ENCODE results near the gene ST7. TPM values are rescaled to one million over a fixed set of nuclear protein-coding genes. Genes with fewer than 3 reads are reported as not detected.

Gene ST7
- total RNA-seq, 1 donor from 2014 or later = 48.6 TPM

- TF ChIP-seq, protein P1, sequence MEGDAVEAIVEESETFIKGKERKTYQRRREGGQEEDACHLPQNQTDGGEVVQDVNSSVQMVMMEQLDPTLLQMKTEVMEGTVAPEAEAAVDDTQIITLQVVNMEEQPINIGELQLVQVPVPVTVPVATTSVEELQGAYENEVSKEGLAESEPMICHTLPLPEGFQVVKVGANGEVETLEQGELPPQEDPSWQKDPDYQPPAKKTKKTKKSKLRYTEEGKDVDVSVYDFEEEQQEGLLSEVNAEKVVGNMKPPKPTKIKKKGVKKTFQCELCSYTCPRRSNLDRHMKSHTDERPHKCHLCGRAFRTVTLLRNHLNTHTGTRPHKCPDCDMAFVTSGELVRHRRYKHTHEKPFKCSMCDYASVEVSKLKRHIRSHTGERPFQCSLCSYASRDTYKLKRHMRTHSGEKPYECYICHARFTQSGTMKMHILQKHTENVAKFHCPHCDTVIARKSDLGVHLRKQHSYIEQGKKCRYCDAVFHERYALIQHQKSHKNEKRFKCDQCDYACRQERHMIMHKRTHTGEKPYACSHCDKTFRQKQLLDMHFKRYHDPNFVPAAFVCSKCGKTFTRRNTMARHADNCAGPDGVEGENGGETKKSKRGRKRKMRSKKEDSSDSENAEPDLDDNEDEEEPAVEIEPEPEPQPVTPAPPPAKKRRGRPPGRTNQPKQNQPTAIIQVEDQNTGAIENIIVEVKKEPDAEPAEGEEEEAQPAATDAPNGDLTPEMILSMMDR (IDR thresholded peaks at IDR 0.05) = no peak
- H3K27ac ChIP-seq = no peak overlapping the region
- H3K27me3 ChIP-seq = no peaks in the 10 kb centered on the region
- peaks cover 9% of the 10 kb centered on the region for H3K4me1 ChIP-seq
- H3K9me3 ChIP-seq = no peaks in the 10 kb centered on the region
- intact Hi-C loops (cut with DNase I) = no loop called here
- ATAC-seq (no peak), DNase-seq (no peak)
- H3K4me3 ChIP-seq = no peak overlapping the region
- no peaks in the 10 kb centered on the region for H3K36me3 ChIP-seq
Measured at GRCh38 chr7:117096942-117097341, 143.6 kb downstream of the ST7 start.

DNA sequence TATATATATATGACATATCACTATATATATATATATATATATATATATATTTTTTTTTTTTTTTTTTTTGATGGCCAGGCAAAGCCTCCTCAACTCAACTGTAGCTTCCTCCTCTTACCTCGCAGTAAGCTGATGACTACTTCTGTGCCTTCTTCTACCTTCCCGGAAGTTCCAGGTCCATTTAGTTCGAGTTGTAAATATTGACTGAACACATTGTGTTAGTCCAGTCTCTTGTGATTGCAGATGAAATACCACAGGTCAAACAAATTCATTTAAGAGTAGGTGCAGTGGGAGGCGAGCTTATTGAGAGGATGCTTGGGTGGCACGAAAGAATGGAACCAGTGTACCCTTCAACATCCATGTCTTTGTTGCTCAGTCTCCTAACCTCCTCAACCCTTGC lies 144.6 kb downstream of the ST7 start:
- TF ChIP-seq, protein P1 (IDR thresholded peaks at IDR 0.05) = no peak
- H3K4me1 ChIP-seq = peaks cover 5% of the 10 kb centered on the region
- DNase-seq (no peak), ATAC-seq (peak; percentile 71)
- H3K27me3 ChIP-seq = no peaks in the 10 kb centered on the region
- no peaks in the 10 kb centered on the region for H3K36me3 ChIP-seq
- H3K4me3 ChIP-seq = no peak overlapping the region
- H3K27ac ChIP-seq = no peak overlapping the region
- intact Hi-C loops (cut with DNase I) = no loop called here
- H3K9me3 ChIP-seq = no peaks in the 10 kb centered on the region

DNA sequence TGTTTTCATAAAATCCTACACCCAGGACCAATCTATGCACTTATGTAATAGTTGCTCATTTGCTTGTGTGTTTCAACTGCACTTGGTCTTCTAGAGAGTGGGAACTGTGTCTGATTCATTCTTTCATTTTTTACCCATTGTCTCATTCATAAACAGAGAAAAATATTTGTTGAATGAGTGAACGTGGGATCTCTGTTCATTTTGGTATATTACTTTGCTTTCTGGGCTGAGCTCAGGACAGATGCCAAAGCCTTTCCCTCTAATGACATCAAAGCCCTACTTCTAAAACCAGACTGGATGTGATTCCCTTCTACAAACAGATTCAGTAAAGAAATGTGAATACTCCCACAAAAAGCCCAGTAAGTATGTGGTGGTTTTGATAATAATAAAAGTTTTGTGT lies 145.2 kb downstream of the ST7 start:
- H3K27ac ChIP-seq = no peak overlapping the region
- intact Hi-C loops (cut with DNase I) = no loop called here
- no peak for ATAC-seq
- no peaks in the 10 kb centered on the region for H3K36me3 ChIP-seq
- H3K4me1 ChIP-seq = peaks cover 5% of the 10 kb centered on the region
- no peaks in the 10 kb centered on the region for H3K27me3 ChIP-seq
- no peak overlapping the region for H3K4me3 ChIP-seq
- no peaks in the 10 kb centered on the region for H3K9me3 ChIP-seq
- DNase-seq = no peak
- TF ChIP-seq, protein P1 (IDR thresholded peaks at IDR 0.05) = no peak

DNA sequence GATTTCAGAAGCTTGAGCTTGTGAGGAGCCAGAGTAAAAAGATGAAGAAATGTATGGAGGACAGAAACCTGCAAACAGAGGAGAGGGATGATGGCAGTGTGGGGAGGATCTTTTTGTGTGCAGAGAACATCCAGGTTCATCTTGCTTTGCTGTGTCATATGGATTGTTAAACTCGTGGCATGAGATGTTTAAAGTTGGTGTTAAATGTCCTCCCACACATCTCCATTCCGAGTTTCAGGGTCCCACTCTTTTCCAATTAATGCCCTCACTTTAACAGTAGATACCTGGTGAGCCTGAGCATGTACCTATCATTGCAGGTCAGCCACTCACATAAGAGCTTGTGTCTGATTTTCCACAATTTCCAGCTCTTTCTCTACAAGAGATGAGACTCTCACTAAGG lies 147.7 kb downstream of the ST7 start:
- DNase-seq (no peak), ATAC-seq (no peak)
- TF ChIP-seq, protein P1 (IDR thresholded peaks at IDR 0.05) = no peak

GRCh38 chr7:117110480-117111315 lies 157.4 kb downstream of the ST7 start:
- no peak overlapping the region for H3K4me3 ChIP-seq
- peaks cover 9% of the 10 kb centered on the region for H3K4me1 ChIP-seq
- intact Hi-C loops (cut with DNase I) = loop anchor here (10.0 kb wide), 1 partner anchor 126 kb away; no protein-coding TSS in a partner anchor
- H3K27me3 ChIP-seq = no peaks in the 10 kb centered on the region
- TF ChIP-seq, protein P1 (IDR thresholded peaks at IDR 0.05) = no peak
- ATAC-seq (no peak), DNase-seq (no peak)
- no peak overlapping the region for H3K27ac ChIP-seq
- H3K36me3 ChIP-seq = no peaks in the 10 kb centered on the region
- H3K9me3 ChIP-seq = no peaks in the 10 kb centered on the region

More for the DNA sequence above, 147.7 kb downstream of the ST7 start:
- intact Hi-C loops (cut with DNase I) = no loop called here
- Histone ChIP-seq H3K4me3 (no peak overlapping the region), H3K4me1 (peaks cover 5% of the 10 kb centered on the region), H3K36me3 (no peaks in the 10 kb centered on the region), H3K27ac (no peak overlapping the region), H3K9me3 (no peaks in the 10 kb centered on the region), H3K27me3 (no peaks in the 10 kb centered on the region)
